PC-3 (cell line): ENCODE data around the gene DOC2A. TPM values are rescaled to one million over a fixed set of nuclear protein-coding genes. Genes with fewer than 3 reads are reported as not detected.

Experiments used
- ATAC-seq: fragments of 200-7000 bp; cut with Tn5 transposase; 2 replicates; pipeline ENCODE4 v1.9.1; 2020; ENCODE audit warnings: mild to moderate bottlenecking, moderate library complexity
- BruUV-seq: library from RNA; stranded (reverse); fragments of 400-500 nt; replicated peaks from 2 replicates; lab custom pipeline; 2021; lab: Mats Ljungman, UMichigan
- CTCF ChIA-PET: fragments of 300-600 bp; sonication (Branson Sonifier 250); formaldehyde crosslinking; loops from one replicate; lab custom pipeline; 2022; ENCODE audit warnings: antibody characterized with exemption; lab: Charles Lee
- POLR2A ChIA-PET: fragments of 300-600 bp; sonication (Branson Sonifier 250); formaldehyde crosslinking; loops from one replicate; lab custom pipeline; 2022; ENCODE audit warnings: antibody characterized with exemption; ENCODE audit not compliant: unreplicated experiment; lab: Charles Lee
- DNase-seq: peaks from one replicate; pipeline ENCODE4 v3.0.0-alpha.2; 2015
- H2AFZ ChIP-seq: fragments of 300-600 bp; sonication (generic); 2 replicates; pipeline ENCODE4 v1.6.0; 2016; ENCODE audit warnings: antibody characterized with exemption, low read length
- H3F3A ChIP-seq: fragments of 300-600 bp; sonication (generic); one replicate; pipeline ENCODE4 v1.6.0; 2017; ENCODE audit warnings: antibody characterized with exemption, low read length, control low read depth, mild to moderate bottlenecking; ENCODE audit not compliant: unreplicated experiment
- H3K27ac ChIP-seq: fragments of 300-600 bp; sonication (generic); 2 replicates; pipeline ENCODE4 v1.5.1; 2016; ENCODE audit warnings: mild to moderate bottlenecking, low read length
- H3K27me3 ChIP-seq: fragments of 300-600 bp; sonication (generic); 2 replicates; pipeline ENCODE4 v1.6.1; 2016; ENCODE audit warnings: low read length, mixed read lengths
- H3K36me3 ChIP-seq: fragments of 300-600 bp; sonication (generic); 2 replicates; pipeline ENCODE4 v1.6.1; 2016; ENCODE audit warnings: low read depth, mixed run types, low read length, mixed read lengths
- H3K4me1 ChIP-seq: fragments of 300-600 bp; sonication (generic); 2 replicates; pipeline ENCODE4 v1.5.1; 2016; ENCODE audit warnings: low read length; ENCODE audit not compliant: insufficient read depth
- H3K4me2 ChIP-seq: fragments of 300-600 bp; sonication (generic); 2 replicates; pipeline ENCODE4 v1.6.0; 2016; ENCODE audit warnings: low read length
- H3K4me3 ChIP-seq: fragments of 300-600 bp; sonication (generic); 2 replicates; pipeline ENCODE4 v1.5.1; 2016; ENCODE audit warnings: mild to moderate bottlenecking, low read length, mixed read lengths
- H3K79me2 ChIP-seq: fragments of 300-600 bp; sonication (generic); 2 replicates; pipeline ENCODE4 v1.6.1; 2017; ENCODE audit warnings: low read length, mixed read lengths
- H3K9ac ChIP-seq: fragments of 300-600 bp; sonication (generic); 2 replicates; pipeline ENCODE4 v1.6.0; 2016; ENCODE audit warnings: mild to moderate bottlenecking, low read length
- H3K9me2 ChIP-seq: fragments of 300-600 bp; sonication (generic); replicated peaks from 2 replicates; pipeline ENCODE4 v1.6.1; 2016; ENCODE audit warnings: mixed run types, low read length, mixed read lengths
- H3K9me3 ChIP-seq: fragments of 300-600 bp; sonication (generic); 2 replicates; pipeline ENCODE4 v1.6.1; 2016; ENCODE audit warnings: low read length, mixed read lengths
- H4K20me1 ChIP-seq: fragments of 300-600 bp; sonication (generic); 2 replicates; pipeline ENCODE4 v1.6.1; 2016; ENCODE audit warnings: low read length, mixed read lengths
- CTCF ChIP-seq: fragments of 300-600 bp; sonication (generic); conservative IDR thresholded peaks from 2 replicates; pipeline ENCODE4 v1.5.1; 2017; ENCODE audit warnings: antibody characterized with exemption, low read depth, mild to moderate bottlenecking, low read length
- EZH2 ChIP-seq: fragments of 300-600 bp; sonication (generic); IDR thresholded peaks from one replicate; pipeline ENCODE4 v1.6.1; 2017; ENCODE audit warnings: antibody characterized with exemption, mild to moderate bottlenecking, low read length; ENCODE audit not compliant: unreplicated experiment
- EZH2phosphoT487 ChIP-seq: fragments of 300-600 bp; sonication (generic); IDR thresholded peaks from 2 replicates; pipeline ENCODE4 v1.6.1; 2018; ENCODE audit warnings: mild to moderate bottlenecking, antibody characterized with exemption, low read length, borderline replicate concordance
- intact Hi-C: fragments of 100-400 bp; cut with micrococcal nuclease; formaldehyde crosslinking; loops from 2 replicates; pipeline ENCODE4 v1.9.0; 2023
- total RNA-seq: library from RNA; depleted of rRNA; stranded (reverse); fragments of >200 nt; gene quantifications from 2 replicates; pipeline ENCODE4 v1.2.3, GENCODE V29; 2014

DOC2A gene
- total RNA-seq, 1 experiment from 2014 or later, result 4.6 TPM

- Histone ChIP-seq H2AFZ (no peak overlapping the region), H3K9me3 (no peaks in the 10 kb centered on the region), H3K27ac (no peak overlapping the region), H3K27me3 (no peaks in the 10 kb centered on the region), H3K4me3 (no peak overlapping the region), H3F3A (no peaks in the 10 kb centered on the region), H4K20me1 (no peaks in the 10 kb centered on the region), H3K9me2 (no peaks in the 10 kb centered on the region), H3K4me1 (no peaks in the 10 kb centered on the region), H3K4me2 (no peak overlapping the region), H3K9ac (no peak overlapping the region), H3K79me2 (no peaks in the 10 kb centered on the region), H3K36me3 (no peaks in the 10 kb centered on the region)
- no peak for DNase-seq
- no TSS peak for BruUV-seq
- TF ChIP-seq EZH2 (no peak), EZH2phosphoT487 (no peak), CTCF (no peak)
- no peak for ATAC-seq
- ChIA-PET CTCF (no interaction called here), POLR2A (no interaction called here)
- intact Hi-C loops, result no loop called here
Measured at GRCh38 chr16:30011714-30012504, 1.1 kb upstream of the DOC2A start.

GRCh38 chr16:30009990-30010843 lies 610 bp downstream of the DOC2A start:
- TF ChIP-seq EZH2 (no peak), EZH2phosphoT487 (no peak), CTCF (no peak)
- POLR2A ChIA-PET, result no interaction called here
- ATAC-seq, result no peak
- no TSS peak for BruUV-seq
- Histone ChIP-seq H3K9ac (no peak overlapping the region), H3F3A (no peaks in the 10 kb centered on the region), H3K4me1 (no peaks in the 10 kb centered on the region), H3K4me2 (peak overlapping the region; percentile 78), H3K4me3 (peak overlapping the region; percentile 59), H4K20me1 (no peaks in the 10 kb centered on the region), H3K9me2 (no peaks in the 10 kb centered on the region), H3K36me3 (no peaks in the 10 kb centered on the region), H3K9me3 (no peaks in the 10 kb centered on the region), H3K27me3 (no peaks in the 10 kb centered on the region), H3K79me2 (no peaks in the 10 kb centered on the region), H2AFZ (peak overlapping the region; percentile 57; the same call in 1 of the 2 replicates), H3K27ac (no peak overlapping the region)
- intact Hi-C loops, result no loop called here
- CTCF ChIA-PET, result no interaction called here
- DNase-seq, result no peak
